NCI-H2029 treated with DMSO at 0.1 percent for 48 hours (cell line): ENCODE data around the gene BOK.

Experiments used
- DNase-seq: peaks from one replicate; lab custom pipeline; 2025; lab: John Stamatoyannopoulos, UW

BOK gene

DNA sequence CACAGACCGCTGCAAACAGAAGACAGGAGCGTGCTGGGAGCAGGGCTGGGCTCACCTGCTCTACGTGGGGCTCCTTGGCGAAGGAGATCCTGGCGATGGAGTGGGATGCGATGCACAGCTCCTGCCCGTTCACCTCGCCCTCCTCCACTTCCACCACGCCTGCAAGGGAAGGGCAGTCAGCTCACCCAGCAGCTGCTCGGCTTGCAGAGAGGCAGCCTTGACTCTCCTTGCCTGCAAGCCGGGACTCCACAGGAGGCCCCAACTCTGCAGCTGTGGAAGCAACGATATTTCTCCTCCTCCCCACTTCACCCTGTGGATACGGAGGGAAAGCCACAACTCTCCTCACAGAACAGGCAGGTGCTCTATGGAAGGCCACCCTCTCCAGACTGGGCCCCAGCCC lies 43.3 kb downstream of the BOK start:
- DNase-seq, result no peak

- no peak for DNase-seq
Observed at GRCh38 chr2:241602720-241603119, 44.2 kb downstream of the BOK start.

DNA sequence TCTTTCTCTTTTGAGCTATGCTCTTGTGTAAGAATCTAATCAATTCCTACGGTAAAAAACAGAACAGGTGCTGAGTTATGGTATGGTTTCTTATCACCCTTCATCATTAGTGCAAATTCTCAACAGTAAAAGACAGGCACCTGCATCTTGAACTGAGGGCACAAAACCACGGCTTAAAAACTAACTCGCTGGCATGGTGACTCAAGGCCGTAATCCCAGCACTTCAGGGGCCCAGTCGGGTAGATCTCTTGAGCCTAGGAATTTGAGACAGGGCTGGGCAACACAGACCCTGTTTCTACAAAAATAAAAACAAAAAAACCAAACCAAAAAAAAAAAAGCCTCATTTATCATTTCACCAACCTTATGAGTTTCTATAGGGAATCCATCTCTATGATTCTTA lies 45.1 kb downstream of the BOK start:
- no peak for DNase-seq

- no peak for DNase-seq
Observed at GRCh38 chr2:241606186-241606585, 47.6 kb downstream of the BOK start.

DNA sequence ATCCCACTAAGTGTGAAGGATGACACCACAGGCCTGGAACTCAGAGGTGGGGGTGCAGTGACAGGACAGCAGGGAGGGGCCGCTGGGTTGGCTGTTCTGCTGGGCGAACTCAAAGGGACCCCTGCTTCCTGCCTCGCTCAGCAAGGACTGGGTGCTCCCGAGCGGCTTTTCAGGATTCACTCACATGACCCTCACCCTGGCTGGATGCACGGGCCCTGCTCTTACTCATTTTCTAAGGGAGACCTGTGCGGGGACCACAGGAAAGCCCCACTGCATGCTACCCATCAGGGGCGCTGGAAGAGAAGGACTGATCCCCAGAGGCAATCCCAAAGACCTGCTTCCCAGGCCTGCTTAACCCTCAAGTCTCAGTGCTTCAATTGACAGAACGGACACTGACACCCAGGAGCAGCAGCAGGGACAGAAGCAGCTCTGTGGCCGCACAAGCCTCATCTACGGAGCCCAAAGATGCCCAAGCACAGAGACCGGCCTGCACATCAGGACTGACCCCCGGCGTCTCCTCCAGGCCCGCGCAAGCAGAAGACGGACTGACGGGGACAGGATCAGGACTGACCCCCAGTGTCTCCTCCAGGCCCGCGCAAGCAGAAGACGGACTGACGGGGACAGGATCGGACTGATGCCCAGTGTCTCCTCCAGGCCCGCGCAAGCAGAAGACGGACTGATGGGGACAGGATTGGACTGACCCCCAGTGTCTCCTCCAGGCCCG lies 48.8 kb downstream of the BOK start:
- no peak for DNase-seq

DNA sequence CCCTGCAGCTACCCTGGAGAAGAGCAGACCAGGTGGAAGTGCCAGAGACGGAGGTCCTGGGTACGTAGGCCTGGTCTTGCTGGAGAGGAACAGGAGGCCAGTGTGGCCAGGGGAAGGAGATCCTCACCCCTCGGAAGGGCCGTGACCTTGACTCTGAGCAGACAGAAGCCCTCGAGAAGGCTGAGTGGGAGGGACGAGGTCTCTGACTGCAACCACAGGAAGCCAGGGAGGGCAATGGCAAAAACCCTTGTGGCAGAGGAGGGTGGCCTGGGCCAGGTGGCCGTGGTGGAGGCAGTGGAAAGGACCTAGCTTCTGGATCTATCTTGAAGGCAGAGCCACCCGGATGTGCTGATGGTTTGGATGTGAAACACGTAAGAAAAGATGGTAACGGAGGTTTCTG lies 50.3 kb downstream of the BOK start:
- no peak for DNase-seq

- DNase-seq, result peak; percentile 56
Observed at GRCh38 chr2:241609859-241610793, 51.6 kb downstream of the BOK start.

GRCh38 chr2:241611062-241611461 lies 52.5 kb downstream of the BOK start:
- no peak for DNase-seq

DNA sequence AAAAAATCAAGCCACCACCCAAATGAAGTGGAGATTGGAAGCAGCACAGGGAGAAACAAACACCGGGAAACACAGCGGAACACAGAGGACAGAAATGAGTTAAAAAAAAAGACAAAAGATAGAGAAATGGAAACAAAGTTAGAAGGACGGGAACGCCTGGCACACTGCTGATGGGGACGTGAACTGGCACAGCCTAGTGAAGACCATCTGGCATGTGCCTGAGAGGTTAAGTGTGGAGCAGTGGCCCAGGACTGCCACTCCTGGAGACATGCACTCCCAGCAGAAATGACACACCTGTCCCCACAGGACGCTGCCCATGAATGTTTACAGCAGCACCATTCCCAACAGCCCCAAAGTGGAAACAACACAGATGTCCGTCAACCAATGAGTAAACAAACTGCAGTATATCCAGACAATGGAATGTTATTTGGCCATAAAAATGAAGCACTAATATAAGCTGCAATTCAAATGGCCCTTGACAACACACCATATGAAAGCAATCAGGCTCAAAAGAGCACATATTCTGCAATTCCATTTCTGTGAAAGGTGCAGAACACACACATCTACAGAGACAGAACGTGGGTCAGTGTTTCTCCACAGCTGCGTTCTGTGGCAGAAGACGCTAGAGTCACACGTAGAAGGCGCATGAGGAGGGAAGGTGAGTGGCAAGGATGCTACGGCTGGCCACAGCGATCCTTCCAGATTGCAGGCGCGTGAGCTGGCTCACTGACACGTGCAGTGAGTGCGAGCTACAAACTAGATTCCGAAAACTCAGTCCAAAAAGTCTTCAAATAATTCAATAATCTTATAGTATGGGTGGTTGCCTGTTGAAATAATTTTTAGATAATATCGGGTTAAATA lies 53.8 kb downstream of the BOK start:
- peak; percentile 58 for DNase-seq

DNA sequence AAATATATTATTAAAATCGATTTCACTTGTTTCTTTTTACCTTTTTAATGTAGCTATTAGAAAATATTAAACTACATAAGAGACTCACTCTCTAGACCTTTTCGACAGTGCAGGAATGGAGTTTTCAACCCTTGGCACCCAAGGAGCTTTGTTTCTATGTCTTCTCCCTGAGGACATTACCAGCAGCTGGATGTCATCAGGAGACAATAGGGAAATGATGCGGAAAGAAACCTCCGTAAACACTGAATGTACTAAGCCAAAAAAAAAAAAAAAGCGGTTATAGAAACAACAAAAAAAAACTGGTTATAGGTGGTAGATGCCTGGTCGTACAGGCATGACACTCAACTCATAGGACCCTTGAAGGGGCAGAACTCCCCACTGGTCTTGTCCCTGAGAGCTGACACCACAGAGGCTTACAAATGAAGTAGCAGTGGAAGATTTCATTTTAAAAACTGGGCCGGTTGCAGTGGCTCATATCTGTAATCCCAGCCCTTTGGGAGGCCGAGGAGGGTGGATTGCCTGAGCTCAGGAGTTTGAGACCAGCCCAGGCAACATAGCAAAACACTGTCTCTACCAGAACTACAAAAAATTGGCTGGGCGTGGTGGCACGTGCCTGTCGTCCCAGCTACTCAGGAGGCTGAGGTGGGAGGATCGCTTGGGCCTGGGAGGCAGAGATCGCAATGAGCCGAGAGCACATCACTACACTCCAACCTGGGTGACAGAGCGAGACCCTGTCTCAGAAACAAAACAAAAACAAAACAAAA lies 54.7 kb downstream of the BOK start:
- DNase-seq, result peak; percentile 67

GRCh38 chr2:241615041-241615440 lies 56.5 kb downstream of the BOK start:
- no peak for DNase-seq

DNA sequence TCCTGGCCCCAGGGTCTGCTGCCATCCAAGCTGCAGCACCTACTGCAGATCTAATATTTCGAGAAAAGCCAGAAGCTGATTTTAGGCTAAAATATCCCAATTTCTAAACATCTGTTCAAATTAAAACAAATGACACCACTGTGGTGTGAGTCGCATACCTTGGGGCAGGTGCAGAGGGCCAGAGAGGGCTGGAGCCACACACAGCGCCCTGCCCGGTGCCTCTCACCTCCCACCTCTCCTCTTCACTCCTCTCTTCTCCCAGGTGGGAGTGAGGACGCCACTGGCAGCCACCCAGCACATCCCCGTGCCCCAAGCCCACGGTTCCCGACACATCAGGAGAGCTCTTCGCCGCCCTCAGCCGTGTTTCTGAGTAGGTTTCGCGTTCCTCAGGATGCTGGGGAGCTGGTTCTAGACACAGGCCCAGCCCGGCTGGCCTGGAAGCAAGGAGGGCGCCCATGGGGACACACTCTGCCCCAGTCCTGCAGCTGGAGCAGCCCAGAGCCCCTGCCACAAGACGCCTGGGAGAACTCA lies 57.0 kb downstream of the BOK start:
- DNase-seq, result no peak

- DNase-seq, result peak; percentile 44
Observed at GRCh38 chr2:241616168-241617125, 57.9 kb downstream of the BOK start.

DNA sequence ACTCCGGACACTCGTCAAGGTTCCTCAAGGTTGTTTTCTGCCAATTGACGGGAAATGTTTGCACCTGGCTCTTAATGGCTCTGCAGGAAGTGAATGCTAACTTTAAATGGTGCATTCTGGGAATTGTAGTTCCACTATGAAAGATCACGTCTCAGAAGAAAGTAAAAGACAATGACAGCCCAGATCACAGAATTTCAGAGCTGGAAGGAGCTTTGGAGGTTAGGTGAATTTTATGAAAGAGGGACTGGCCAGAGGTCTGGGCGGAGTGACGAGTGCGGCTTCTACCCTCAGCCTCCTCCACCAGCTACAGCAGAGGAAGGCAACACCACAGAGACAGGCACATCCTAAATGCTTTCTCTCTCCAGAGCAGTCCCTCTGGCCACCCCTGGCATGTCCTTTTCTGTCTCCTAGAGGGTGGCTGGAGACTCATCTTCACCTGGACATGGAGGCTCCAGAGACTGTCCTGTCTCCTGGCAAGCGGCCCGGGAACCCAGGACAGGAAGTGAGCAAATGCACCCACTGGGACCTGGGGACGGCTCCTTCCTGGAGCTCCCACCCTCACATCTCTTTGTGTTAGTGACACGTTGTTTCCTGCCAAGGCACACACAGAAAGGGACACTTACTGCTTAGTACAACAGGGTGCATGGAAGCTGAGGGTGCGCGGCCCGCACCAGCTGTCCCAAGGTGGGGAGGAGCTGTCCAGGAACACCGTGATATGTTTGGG lies 59.0 kb downstream of the BOK start:
- DNase-seq, result peak; percentile 76

DNA sequence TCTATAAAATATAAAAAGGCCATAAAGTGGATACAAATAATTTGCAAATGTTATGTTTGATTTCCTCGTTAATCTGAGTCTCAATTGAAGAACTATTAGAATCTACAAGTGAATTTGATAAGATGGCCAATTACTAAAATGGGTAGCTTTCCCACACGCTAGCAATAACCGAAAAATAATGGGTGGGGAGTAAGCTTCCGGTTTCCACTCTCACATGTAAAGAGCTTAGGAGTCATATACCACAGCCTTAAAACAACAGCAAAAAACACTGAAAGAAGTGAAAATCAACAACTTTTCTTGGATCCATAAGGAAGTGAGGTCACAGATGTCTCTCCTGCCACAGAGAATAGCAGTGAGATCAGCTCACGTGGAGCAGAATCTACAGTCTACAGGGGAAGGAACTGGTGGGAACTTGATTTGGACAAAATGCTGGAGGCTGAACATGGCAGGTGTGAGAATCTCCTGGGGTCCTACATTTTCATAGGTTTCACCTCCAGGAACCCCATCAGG lies 59.8 kb downstream of the BOK start:
- DNase-seq, result no peak

DNA sequence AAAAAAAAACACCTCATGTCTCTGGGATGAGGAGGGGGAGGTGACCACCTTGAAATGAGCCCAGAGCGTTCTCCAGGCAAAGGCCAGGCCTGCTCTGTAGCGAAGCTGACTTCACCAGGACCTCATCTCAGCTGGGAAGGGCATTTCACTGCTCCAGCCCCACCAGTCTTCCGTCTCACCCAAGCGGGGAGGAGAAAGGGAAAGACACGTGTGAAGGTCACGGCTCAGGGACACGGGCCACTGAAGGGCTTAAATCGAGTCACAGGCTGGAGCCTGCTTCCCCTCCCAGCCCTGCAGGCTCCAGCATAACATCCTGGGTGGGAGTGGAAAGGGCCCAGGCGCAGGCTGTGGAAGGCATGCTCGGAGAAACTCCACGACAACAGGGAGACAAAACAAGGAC lies 60.3 kb downstream of the BOK start:
- DNase-seq, result no peak

GRCh38 chr2:241619597-241620418 lies 61.3 kb downstream of the BOK start:
- DNase-seq, result no peak

GRCh38 chr2:241620419-241620769 lies 61.8 kb downstream of the BOK start:
- no peak for DNase-seq
